ENCODE results near the gene MAD1L1. TPM values are rescaled to one million over a fixed set of nuclear protein-coding genes. Genes with fewer than 3 reads are reported as not detected.
A peak's percentile ranks its signal among the peaks of the same experiment; 100 is the strongest.
"Not testable (repeated sequence)": the region's sequence is repeated elsewhere in the genome, so short reads cannot be mapped to it uniquely, and the experiment has no call there.

MAD1L1 gene
- total and polyA plus RNA-seq, 3 experiments from 2014 or later, result 43.6 to 185 (median 47.3) TPM

DNA sequence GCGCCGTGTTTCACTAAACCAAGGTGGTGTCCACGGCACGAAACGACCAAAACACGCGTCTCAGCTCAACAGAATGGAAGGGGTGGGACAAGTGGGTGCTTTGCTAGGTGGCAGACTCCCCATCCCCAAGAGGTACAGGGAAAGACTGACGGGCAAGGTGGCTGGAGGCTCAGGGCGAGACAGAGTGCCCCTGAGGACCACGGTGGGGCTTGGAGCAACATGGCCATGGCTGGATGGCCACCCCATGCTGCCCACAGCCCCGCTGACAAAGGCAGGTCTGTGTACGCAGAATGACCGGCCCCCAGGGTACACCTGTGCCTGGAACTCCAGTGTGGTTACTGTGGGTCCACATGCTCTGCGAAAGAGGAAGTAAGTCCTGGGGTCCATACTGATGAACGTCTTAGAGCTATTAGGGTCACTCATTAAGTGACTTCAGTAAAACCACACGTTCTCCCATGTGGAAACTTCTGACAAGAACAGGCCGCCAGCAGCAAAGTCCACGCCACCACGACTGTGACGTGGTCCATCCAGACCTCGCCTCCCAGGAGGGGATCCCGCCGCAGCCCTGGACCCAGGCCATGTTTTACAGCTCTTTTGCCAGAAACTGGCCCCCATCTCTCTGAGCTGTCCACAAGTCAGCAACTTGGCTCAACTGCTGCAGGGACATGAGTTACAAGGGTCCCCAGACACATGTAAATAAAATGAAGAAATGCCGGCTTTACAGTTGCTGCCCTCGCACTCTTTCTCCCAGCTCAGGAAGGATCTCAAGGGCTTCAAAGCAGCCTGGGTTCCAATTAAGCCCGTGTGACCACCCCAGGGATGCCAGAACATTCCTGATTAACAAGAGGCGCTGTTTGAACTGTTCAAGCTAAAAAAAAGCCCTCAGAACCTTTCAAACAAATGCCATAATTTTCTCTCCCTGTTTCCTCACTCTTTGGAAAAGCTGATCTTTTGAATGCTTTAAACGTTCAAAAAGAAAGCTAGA is 66.8 kb downstream of the MAD1L1 start:
- CTCF ChIA-PET, result no interaction called here
- POLR2A ChIA-PET, result no interaction called here
- Mint-ChIP-seq H3K4me1 (peaks cover 0 to 2% (median 0%) of the 10 kb centered on the region in 3 donors), H3K36me3 (peaks cover 0 to 39% (median 5%) of the 10 kb centered on the region in 3 donors), H3K27me3 (no peaks in the 10 kb centered on the region), H3K27ac (peak overlapping the region in 1 of 8 donors; percentile 54), H3K4me3 (no peak overlapping the region), H3K9me3 (no peaks in the 10 kb centered on the region)
- Histone ChIP-seq H3K27me3 (ENCODE audit: insufficient read depth, low read length, poor library complexity, severe bottlenecking) (no peaks in the 10 kb centered on the region), H3K36me3 (ENCODE audit: insufficient read depth, low read length) (no peaks in the 10 kb centered on the region), H3K27ac (ENCODE audit: low read depth, low read length) (no peak overlapping the region), H3K9me3 (ENCODE audit: low read length) (no peaks in the 10 kb centered on the region), H3K4me3 (ENCODE audit: low read length) (no peak overlapping the region), H3K4me1 (ENCODE audit: insufficient read depth, low read length) (no peaks in the 10 kb centered on the region)
- no peak for DNase-seq

GRCh38 chr7:2165239-2165609 is 67.5 kb downstream of the MAD1L1 start:
- Mint-ChIP-seq H3K4me1 (peaks cover 0 to 2% (median 0%) of the 10 kb centered on the region in 3 donors), H3K27ac (no peak overlapping the region), H3K36me3 (peaks cover 0 to 32% (median 5%) of the 10 kb centered on the region in 3 donors), H3K4me3 (no peak overlapping the region), H3K27me3 (no peaks in the 10 kb centered on the region), H3K9me3 (no peaks in the 10 kb centered on the region)
- Histone ChIP-seq H3K4me3 (ENCODE audit: low read length) (no peak overlapping the region), H3K9me3 (ENCODE audit: low read length) (no peaks in the 10 kb centered on the region), H3K36me3 (ENCODE audit: insufficient read depth, low read length) (no peaks in the 10 kb centered on the region), H3K27ac (ENCODE audit: low read depth, low read length) (no peak overlapping the region), H3K27me3 (ENCODE audit: insufficient read depth, low read length, poor library complexity, severe bottlenecking) (no peaks in the 10 kb centered on the region), H3K4me1 (ENCODE audit: insufficient read depth, low read length) (no peaks in the 10 kb centered on the region)
- ChIA-PET POLR2A (no interaction called here), CTCF (interaction anchor here (0.9 kb wide), 1 partner anchor 22 kb away, joined by 3 read pairs; no protein-coding TSS in a partner anchor)
- DNase-seq, result no peak

GRCh38 chr7:2164646-2165045 is 68.1 kb downstream of the MAD1L1 start:
- ChIA-PET CTCF (interaction anchor here (0.9 kb wide), 1 partner anchor 23 kb away, joined by 3 read pairs; no protein-coding TSS in a partner anchor), POLR2A (no interaction called here)
- Histone ChIP-seq H3K27me3 (ENCODE audit: insufficient read depth, low read length, poor library complexity, severe bottlenecking) (no peaks in the 10 kb centered on the region), H3K4me3 (ENCODE audit: low read length) (no peak overlapping the region), H3K36me3 (ENCODE audit: insufficient read depth, low read length) (no peaks in the 10 kb centered on the region), H3K27ac (ENCODE audit: low read depth, low read length) (no peak overlapping the region), H3K9me3 (ENCODE audit: low read length) (no peaks in the 10 kb centered on the region), H3K4me1 (ENCODE audit: insufficient read depth, low read length) (no peaks in the 10 kb centered on the region)
- H3K27ac Mint-ChIP-seq, result peak overlapping the region in 1 of 8 donors; percentile 69
- peaks cover 0 to 2% (median 0%) of the 10 kb centered on the region in 3 donors for H3K4me1 Mint-ChIP-seq
- no peaks in the 10 kb centered on the region for H3K9me3 Mint-ChIP-seq
- H3K4me3 Mint-ChIP-seq, result no peak overlapping the region
- H3K36me3 Mint-ChIP-seq, result peaks cover 0 to 28% (median 5%) of the 10 kb centered on the region in 3 donors
- DNase-seq, result no peak
- H3K27me3 Mint-ChIP-seq, result no peaks in the 10 kb centered on the region

DNA sequence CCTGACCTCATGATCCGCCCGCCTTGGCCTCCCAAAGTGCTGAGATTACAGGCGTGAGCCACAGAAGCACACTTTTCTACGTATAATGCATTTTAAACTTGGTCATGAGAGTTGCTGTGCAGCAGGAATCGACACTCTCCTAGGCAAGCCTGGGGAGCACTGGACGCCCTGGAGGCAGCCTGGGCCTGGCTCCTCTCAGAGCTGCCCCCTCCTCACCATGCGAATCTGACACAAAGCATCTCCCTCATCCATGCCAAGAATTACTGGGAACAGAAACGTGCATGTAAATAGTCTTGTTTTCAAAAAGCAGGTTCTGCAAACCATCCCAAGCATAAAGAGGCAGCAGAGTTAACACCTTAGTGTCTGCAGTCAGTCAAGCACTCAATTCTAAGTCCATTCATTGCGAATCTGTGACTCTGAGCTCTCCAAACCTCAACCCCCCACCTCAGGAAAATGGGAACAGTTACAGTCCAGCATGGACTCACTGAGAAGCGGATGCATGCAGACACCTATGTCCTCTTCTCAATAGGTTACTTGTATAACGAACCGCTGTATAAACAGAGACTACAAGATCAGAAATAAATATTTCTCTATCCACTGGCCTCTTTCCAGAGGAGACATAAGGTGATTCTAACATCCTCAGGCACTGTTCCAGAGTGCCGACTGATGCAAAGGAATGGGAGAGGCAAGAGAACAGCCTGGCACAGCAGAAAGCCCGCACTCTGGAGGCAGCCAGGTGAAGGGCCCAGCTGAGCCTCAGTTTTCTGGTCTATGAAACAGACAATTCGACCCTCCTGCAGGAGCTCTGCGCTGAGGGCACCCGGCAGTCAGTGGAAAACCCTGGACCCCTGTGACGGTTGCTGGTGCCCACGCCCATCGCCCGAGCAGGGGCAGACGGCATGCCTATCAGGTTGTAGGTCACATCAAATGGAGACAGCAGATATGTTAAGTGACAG is 68.9 kb downstream of the MAD1L1 start:
- H3K27ac Mint-ChIP-seq, result no peak overlapping the region
- no peak overlapping the region for H3K4me3 Mint-ChIP-seq
- H3K9me3 Mint-ChIP-seq, result no peaks in the 10 kb centered on the region
- Histone ChIP-seq H3K36me3 (ENCODE audit: insufficient read depth, low read length) (no peaks in the 10 kb centered on the region), H3K27me3 (ENCODE audit: insufficient read depth, low read length, poor library complexity, severe bottlenecking) (no peaks in the 10 kb centered on the region), H3K9me3 (ENCODE audit: low read length) (no peaks in the 10 kb centered on the region), H3K4me3 (ENCODE audit: low read length) (no peak overlapping the region), H3K27ac (ENCODE audit: low read depth, low read length) (no peak overlapping the region), H3K4me1 (ENCODE audit: insufficient read depth, low read length) (no peaks in the 10 kb centered on the region)
- no peak for DNase-seq
- no peaks in the 10 kb centered on the region for H3K27me3 Mint-ChIP-seq
- ChIA-PET CTCF (interaction anchor here (1.2 kb wide), 1 partner anchor 58 kb away, joined by 3 read pairs; no protein-coding TSS in a partner anchor), POLR2A (no interaction called here)
- peaks cover 0 to 26% (median 3%) of the 10 kb centered on the region in 3 donors for H3K36me3 Mint-ChIP-seq
- H3K4me1 Mint-ChIP-seq, result peaks cover 0 to 5% (median 0%) of the 10 kb centered on the region in 3 donors

DNA sequence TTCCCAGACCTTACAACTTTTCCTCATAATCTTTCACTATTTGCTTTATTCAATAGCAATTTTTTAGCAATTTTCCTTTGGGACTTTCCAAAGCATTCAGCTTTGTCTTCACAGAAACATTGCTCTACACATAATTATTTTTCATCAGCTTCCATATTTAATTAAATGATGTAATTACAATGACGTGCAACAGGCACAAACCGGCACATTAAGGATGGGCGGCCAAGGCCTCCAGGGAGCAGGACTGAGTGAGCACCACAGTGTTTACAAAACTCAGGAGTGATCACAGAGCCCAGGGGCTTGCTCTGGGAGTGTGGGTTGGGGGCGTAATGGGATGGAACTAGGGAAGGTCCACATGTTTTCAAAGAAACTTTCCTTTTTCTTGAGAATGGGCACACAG is 69.8 kb downstream of the MAD1L1 start:
- H3K4me1 ChIP-seq (ENCODE audit: insufficient read depth, low read length), result no peaks in the 10 kb centered on the region
- peaks cover 0 to 2% of the 10 kb centered on the region in 2 donors for H3K27me3 Mint-ChIP-seq
- ChIA-PET CTCF (interaction anchor here (1.2 kb wide), 1 partner anchor 57 kb away, joined by 3 read pairs; no protein-coding TSS in a partner anchor), POLR2A (no interaction called here)
- no peak for DNase-seq
- H3K9me3 ChIP-seq (ENCODE audit: low read length), result no peaks in the 10 kb centered on the region
- H3K4me1 Mint-ChIP-seq, result peaks cover 0 to 5% (median 0%) of the 10 kb centered on the region in 3 donors
- peak overlapping the region in 1 of 8 donors; percentile 33 for H3K27ac Mint-ChIP-seq
- peaks cover 0 to 19% (median 0%) of the 10 kb centered on the region in 3 donors for H3K36me3 Mint-ChIP-seq
- H3K27me3 ChIP-seq (ENCODE audit: insufficient read depth, low read length, poor library complexity, severe bottlenecking), result no peaks in the 10 kb centered on the region
- H3K9me3 Mint-ChIP-seq, result no peaks in the 10 kb centered on the region
- H3K4me3 Mint-ChIP-seq, result no peak overlapping the region
- no peak overlapping the region for H3K27ac ChIP-seq (ENCODE audit: low read depth, low read length)
- no peaks in the 10 kb centered on the region for H3K36me3 ChIP-seq (ENCODE audit: insufficient read depth, low read length)
- no peak overlapping the region for H3K4me3 ChIP-seq (ENCODE audit: low read length)

GRCh38 chr7:2162004-2162902 is 70.5 kb downstream of the MAD1L1 start:
- H3K27me3 Mint-ChIP-seq; H3K4me3 ChIP-seq (ENCODE audit: low read length); H3K27ac Mint-ChIP-seq; H3K9me3 ChIP-seq (ENCODE audit: low read length); H3K27me3 ChIP-seq (ENCODE audit: insufficient read depth, low read length, poor library complexity, severe bottlenecking); POLR2A ChIA-PET; H3K4me3 Mint-ChIP-seq; H3K27ac ChIP-seq (ENCODE audit: low read depth, low read length); H3K4me1 Mint-ChIP-seq; H3K9me3 Mint-ChIP-seq; H3K4me1 ChIP-seq (ENCODE audit: insufficient read depth, low read length); DNase-seq; H3K36me3 ChIP-seq (ENCODE audit: insufficient read depth, low read length): not testable (repeated sequence)
- H3K36me3 Mint-ChIP-seq, result peaks cover 0 to 18% (median 0%) of the 10 kb centered on the region in 3 donors
- CTCF ChIA-PET, result interaction anchor here (1.2 kb wide), 1 partner anchor 57 kb away, joined by 3 read pairs; no protein-coding TSS in a partner anchor

GRCh38 chr7:2159176-2159520 is 73.6 kb downstream of the MAD1L1 start:
- CTCF ChIA-PET, result no interaction called here
- H3K27me3 ChIP-seq (ENCODE audit: insufficient read depth, low read length, poor library complexity, severe bottlenecking), result no peaks in the 10 kb centered on the region
- Mint-ChIP-seq H3K27ac (peak overlapping the region in 1 of 8 donors; percentile 51), H3K4me1 (peaks cover 0 to 6% (median 0%) of the 10 kb centered on the region in 3 donors), H3K4me3 (no peak overlapping the region), H3K9me3 (no peaks in the 10 kb centered on the region), H3K27me3 (peaks cover 0 to 3% of the 10 kb centered on the region in 2 donors), H3K36me3 (peaks cover 0 to 13% (median 0%) of the 10 kb centered on the region in 3 donors)
- H3K9me3 ChIP-seq (ENCODE audit: low read length), result no peaks in the 10 kb centered on the region
- no peak overlapping the region for H3K4me3 ChIP-seq (ENCODE audit: low read length)
- POLR2A ChIA-PET, result no interaction called here
- no peaks in the 10 kb centered on the region for H3K4me1 ChIP-seq (ENCODE audit: insufficient read depth, low read length)
- DNase-seq, result no peak
- no peaks in the 10 kb centered on the region for H3K36me3 ChIP-seq (ENCODE audit: insufficient read depth, low read length)
- H3K27ac ChIP-seq (ENCODE audit: low read depth, low read length), result no peak overlapping the region
